GM18505 (cell line): ENCODE results near the gene ATP9B.

Experiments used
- ATAC-seq: cut with Tn5 transposase; IDR thresholded peaks from one replicate; pipeline ENCODE4 v1.9.1; 2021; ENCODE audit not compliant: unreplicated experiment
- POLR2A ChIP-seq: IDR thresholded peaks from 4 replicates; pipeline ENCODE4 v1.6.1; 2011; ENCODE audit warnings: borderline replicate concordance; ENCODE audit not compliant: insufficient read depth, insufficient read length; ENCODE audit errors: extremely low read depth

ATP9B gene

GRCh38 chr18:79200546-79201268, 131.5 kb downstream of the ATP9B start:
- ATAC-seq = no peak
- TF ChIP-seq POLR2A = no peak

DNA sequence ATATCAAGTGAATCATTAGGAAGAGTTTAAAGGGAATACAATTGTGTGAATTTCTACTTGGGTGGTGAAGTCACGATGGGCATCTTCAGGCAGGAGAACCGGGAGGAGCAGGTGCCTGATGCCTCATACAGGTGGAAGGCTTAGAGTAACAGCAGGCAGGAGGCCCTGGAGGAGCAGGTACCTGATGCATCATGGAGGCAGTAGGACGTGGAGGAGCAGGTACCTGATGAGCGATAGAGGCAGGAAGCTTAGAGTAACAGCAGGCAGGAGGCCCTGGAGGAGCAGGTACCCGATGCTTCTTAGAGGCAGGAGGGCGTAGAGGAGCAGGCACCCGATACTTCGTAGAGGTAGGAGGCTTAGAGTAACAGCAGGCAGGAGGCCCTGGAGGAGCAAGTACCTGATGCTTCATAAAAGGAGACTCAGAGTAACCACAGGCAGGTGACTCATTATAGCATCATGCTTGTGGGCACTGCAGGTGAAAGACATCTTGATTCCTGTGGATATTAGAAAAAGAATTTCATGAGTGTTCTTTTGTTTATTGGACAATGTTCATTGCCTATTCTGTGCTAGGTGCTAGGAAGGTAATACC, 133.9 kb downstream of the ATP9B start:
- no peak for TF ChIP-seq POLR2A
- ATAC-seq = no peak

DNA sequence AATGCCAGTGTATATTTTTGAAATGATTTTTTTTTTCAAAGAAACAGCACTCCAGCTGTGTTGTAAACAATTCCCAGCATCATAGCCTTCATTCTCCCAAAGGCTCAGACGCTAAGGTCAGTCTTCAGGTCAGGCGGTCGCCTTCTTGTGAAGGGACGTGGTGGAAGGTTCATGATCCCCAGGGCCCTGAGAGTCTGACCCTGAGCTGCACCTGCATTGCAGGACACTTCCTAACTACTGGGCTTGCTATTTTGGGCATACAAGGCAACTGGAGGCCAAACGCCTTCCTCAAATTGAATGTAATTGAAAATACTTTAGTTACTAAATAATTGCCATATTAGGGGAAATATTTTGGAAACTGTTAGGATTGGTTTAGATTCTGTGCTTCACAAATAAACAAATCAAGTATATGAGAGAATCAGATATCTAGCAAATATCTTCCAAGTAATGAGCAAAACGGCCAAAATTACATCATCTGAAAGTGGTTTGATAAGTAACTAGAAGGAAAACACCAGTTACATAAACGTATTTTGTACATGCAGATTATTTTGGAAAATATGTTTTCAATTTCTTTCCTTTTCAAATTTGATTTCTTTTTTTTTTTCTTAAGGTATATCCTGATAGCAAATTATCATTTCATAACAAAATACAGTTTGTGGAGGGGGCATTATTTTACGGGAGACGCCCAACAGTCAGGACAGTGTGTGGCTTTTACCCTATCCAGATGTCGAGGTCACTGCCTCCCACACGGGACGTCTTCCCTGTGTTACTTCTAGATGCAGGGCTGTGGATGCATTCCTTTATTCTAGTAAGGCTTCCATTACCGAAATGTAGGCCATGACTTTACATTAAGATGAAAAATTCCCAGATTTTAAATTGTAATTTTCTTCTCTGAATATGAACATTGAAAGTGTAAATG, 136.0 kb downstream of the ATP9B start:
- no peak for ATAC-seq
- no peak for TF ChIP-seq POLR2A

DNA sequence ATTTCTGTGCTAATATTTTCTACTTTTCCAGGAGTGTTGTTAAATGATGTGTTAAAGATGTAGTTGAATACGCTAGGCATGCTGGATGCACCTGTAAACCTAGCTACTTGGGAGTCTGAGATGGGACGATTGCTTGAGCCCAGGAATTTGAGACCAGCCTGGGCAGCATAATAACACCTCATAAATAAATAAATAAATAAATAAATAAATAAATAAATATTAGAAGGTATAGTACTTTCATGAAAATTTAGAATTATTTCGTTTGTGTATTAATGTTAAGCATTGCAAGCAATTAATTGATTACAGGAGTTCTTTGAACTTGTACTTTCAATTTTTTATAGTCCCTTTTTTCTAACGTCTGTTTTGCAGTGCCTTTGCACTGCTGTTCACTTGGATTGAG, 137.2 kb downstream of the ATP9B start:
- no peak for ATAC-seq
- no peak for TF ChIP-seq POLR2A

DNA sequence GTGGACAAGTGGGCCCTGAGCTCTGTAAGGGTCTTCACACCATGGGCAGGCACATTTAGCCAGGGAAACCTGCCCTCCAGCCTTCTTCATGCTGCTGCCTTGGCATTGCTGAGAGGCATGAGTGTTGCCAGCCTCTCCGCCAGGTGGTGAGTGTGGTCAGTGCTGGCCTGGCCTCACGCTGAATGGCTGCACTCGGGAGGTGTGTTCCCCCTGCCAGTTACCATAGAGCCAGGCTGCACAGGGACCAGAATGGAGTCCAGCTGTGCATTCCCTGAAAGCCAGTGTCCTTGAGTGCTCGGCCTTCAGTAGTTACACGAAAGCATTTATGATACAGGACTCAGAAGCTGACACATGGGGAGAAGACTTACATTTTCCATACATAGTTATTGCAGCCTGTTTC, 139.7 kb downstream of the ATP9B start:
- no peak for ATAC-seq
- no peak for TF ChIP-seq POLR2A

- no peak for ATAC-seq
- TF ChIP-seq POLR2A = no peak
Measured at GRCh38 chr18:79210002-79210910, 141.1 kb downstream of the ATP9B start.

DNA sequence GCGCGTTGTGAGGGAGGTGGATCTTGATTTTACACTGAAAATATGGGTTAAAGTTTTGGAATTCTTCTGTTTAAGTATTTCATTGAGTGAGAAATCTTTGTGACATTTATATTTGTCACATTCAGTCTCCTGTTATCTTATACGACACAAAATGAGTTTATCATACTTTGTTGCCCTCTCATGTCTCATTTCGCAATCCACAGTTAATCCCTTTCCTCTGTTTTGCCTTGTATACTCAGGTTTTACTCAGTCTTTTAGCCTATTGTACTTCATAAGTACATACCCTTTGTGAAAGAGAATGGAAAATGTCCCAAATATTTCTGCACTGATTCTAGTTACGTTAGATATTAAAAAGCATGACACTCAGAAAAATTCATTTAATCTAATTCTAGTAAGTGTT, 142.7 kb downstream of the ATP9B start:
- no peak for TF ChIP-seq POLR2A
- ATAC-seq = no peak

- no peak for ATAC-seq
- TF ChIP-seq POLR2A = no peak
Measured at GRCh38 chr18:79214056-79214455, 144.9 kb downstream of the ATP9B start.

GRCh38 chr18:79216176-79216575, 147.0 kb downstream of the ATP9B start:
- no peak for TF ChIP-seq POLR2A
- no peak for ATAC-seq

DNA sequence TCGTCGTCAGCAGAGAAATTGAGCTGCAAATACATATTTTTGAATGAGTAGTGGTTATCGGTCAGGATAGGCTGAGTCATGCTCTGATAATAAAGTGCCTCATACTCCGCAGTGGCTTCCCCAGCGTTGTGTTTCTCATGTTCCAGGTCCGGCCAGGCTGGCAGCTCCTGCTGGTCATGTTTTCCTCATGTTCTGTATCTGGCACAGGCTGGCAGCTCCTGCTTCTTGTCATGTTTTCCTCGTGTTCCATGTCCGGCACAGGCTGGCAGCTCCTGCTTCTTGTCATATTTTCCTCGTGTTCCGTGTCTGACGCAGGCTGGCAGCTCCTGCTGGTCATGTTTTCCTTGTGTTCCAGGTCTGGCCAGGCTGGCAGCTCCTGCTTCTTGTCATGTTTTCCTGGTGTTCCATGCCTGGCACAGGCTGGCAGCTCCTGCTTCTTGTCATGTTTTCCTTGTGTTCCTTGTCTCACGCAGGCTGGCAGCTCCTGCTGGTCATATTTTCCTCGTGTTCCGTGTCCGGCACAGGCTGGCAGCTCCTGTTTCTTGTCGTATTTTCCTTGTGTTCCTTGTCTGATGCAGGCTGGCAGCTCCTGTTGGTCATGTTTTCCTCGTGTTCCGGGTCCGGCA, 148.9 kb downstream of the ATP9B start:
- ATAC-seq = no peak
- TF ChIP-seq POLR2A = no peak

DNA sequence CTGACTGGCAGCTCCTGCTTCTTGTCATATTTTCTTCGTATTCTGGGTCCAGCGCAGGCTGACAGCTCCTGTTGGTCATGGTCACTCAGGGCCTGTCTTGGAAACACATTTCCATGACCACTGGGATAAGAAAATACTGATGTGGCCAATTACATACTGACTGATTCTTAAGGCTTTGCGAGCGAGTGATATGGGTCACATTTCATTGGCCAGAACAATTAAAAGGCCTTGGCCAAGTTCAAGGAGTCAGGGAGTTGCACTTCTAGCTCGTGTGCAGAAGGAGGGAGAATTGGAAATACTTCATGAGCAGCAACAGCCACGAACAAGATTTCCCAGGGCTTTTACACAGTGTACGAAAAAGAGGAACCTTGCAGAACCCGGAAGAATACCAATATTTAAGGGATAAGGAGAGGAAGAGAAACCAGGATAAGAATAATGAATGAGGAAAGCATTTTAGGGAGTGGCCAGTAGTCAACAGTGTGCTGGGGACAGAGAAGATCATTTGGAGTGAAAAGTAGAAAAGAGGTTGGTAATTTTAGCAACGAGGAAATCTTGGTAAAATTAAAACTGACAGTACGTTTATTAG, 149.5 kb downstream of the ATP9B start:
- no peak for ATAC-seq
- no peak for TF ChIP-seq POLR2A

GRCh38 chr18:79221136-79221535, 151.9 kb downstream of the ATP9B start:
- TF ChIP-seq POLR2A = no peak
- ATAC-seq = no peak
